Upper lobe of right lung (tissue), 1 donor: ENCODE measurements around the gene TTI1. TPM values are rescaled to one million over a fixed set of nuclear protein-coding genes. Genes with fewer than 3 reads are reported as not detected.

Source experiments
- ATAC-seq: fragments of 200-7000 bp; cut with Tn5 transposase; one replicate; pipeline ENCODE4 v1.9.1; 2020; ENCODE audit warnings: mild to moderate bottlenecking, moderate library complexity
- DNase-seq: peaks from one replicate; pipeline ENCODE4 v3.0.0-alpha.2; 2020
- H3K27ac ChIP-seq: fragments of 200-600 bp; one replicate; pipeline ENCODE4 v1.8.0; 2022
- H3K27me3 ChIP-seq: fragments of 200-600 bp; one replicate; pipeline ENCODE4 v1.8.0; 2022; ENCODE audit warnings: mild to moderate bottlenecking
- H3K36me3 ChIP-seq: fragments of 200-600 bp; one replicate; pipeline ENCODE4 v1.8.0; 2022
- H3K4me1 ChIP-seq: fragments of 200-600 bp; one replicate; pipeline ENCODE4 v1.8.0; 2022
- H3K4me3 ChIP-seq: fragments of 200-600 bp; one replicate; pipeline ENCODE4 v1.8.0; 2022; ENCODE audit warnings: mild to moderate bottlenecking
- H3K9me3 ChIP-seq: fragments of 200-600 bp; one replicate; pipeline ENCODE4 v1.8.0; 2022
- intact Hi-C: fragments of 100-400 bp; cut with DNase I; formaldehyde crosslinking; loops from one replicate; pipeline ENCODE4 v1.11.0; 2022
- total RNA-seq: library from RNA; stranded (reverse); fragmentation: NEBNext Ultra II Directional; extraction: Animal tissue kit (Norgen Biotek cat#: 25700); gene quantifications from one replicate; pipeline ENCODE4 v1.2.1, GENCODE V29; 2021
- TF ChIP-seq, protein P1 (sequence below): fragments of 200-600 bp; IDR thresholded peaks from one replicate; pipeline ENCODE4 v1.8.0; 2022; ENCODE audit warnings: antibody characterized with exemption
- donor health status: DM: no; HTN: yes; CAD: no; lungs with severe emphysema.

TTI1 gene
- total RNA-seq, 1 donor from 2014 or later = 16.3 TPM

DNA sequence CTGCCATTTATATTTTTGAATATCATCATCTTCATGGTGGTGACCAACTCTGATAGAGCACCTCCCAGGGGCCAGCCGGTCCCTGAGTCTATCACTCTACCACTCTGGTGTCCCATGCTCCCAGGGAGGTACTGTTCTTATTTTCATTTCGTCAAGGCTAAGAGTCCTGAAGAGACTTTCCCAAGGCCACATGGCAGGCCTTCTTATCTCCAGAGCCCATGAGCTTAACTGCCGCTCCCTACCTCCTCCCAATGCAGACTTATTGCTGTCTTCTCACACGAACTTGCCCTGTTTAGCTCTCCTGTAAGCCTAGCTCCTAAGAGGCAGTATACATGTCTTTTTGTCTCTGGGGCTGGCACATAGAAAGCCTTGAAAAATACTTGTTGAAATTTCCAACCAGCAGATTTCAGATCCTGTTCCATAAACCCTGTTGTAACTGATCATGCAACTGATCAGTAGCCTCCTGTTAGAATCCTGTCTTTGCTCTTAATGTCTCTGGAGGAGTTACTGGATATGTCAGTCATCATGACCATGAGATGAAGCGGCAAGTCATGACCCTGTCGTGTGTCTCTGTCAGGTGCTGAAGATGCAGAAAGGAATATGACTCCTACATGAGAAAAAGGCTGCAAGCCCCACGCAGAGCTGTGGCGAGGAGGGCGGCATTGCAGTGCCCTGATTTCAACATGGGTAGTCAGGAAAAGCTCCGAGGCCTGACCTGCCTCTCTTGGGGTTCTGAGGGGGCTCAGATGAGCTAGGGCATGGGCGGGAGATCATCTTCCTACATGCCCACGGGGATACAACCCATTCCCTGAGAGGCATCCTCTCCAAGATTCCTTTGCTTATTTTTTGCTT lies 60.0 kb downstream of the TTI1 start:
- no peaks in the 10 kb centered on the region for H3K9me3 ChIP-seq
- no peak overlapping the region for H3K4me3 ChIP-seq
- ATAC-seq (no peak), DNase-seq (no peak)
- intact Hi-C loops = no loop called here
- no peak overlapping the region for H3K27ac ChIP-seq
- TF ChIP-seq, protein P1, sequence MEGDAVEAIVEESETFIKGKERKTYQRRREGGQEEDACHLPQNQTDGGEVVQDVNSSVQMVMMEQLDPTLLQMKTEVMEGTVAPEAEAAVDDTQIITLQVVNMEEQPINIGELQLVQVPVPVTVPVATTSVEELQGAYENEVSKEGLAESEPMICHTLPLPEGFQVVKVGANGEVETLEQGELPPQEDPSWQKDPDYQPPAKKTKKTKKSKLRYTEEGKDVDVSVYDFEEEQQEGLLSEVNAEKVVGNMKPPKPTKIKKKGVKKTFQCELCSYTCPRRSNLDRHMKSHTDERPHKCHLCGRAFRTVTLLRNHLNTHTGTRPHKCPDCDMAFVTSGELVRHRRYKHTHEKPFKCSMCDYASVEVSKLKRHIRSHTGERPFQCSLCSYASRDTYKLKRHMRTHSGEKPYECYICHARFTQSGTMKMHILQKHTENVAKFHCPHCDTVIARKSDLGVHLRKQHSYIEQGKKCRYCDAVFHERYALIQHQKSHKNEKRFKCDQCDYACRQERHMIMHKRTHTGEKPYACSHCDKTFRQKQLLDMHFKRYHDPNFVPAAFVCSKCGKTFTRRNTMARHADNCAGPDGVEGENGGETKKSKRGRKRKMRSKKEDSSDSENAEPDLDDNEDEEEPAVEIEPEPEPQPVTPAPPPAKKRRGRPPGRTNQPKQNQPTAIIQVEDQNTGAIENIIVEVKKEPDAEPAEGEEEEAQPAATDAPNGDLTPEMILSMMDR = no peak
- no peaks in the 10 kb centered on the region for H3K4me1 ChIP-seq
- H3K36me3 ChIP-seq = no peaks in the 10 kb centered on the region
- H3K27me3 ChIP-seq = no peaks in the 10 kb centered on the region

DNA sequence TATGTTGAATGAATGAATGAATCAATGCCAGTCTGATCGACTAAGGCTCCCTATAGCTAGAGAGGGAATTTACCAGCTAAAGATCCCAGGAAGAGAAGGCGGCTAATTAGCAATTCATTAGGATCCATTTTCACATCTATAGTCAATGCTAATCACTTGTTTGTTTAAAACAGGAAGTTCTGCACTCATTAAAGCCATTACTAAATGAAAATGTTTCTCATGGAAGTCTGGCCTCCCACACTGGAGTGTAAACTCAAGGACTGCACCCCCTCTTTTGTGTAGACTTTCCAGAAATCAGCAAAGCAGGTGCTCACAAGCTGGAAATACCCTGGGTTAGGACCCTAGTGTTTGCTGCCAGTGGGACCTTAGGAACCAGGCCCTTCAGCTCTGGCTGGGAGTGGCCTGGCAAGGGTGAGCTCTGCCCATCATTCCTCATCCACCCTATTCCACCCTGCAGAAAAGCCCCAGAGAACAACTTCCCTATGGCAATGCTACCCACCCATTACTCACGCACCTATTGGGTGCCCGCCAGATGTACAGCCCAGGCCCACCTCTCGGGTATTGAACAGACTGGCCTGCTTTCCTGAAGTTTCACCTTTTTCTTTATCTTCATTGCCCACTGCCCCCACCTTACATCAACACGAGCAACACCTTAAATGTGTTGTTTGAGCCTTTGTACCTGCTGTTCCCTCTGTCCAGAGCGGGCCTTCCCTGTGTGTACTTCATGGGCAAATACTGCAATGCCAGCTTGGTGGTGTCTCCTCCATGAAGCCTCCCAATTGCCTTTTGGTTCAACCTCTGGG lies 60.8 kb downstream of the TTI1 start:
- no peaks in the 10 kb centered on the region for H3K4me1 ChIP-seq
- H3K36me3 ChIP-seq = no peaks in the 10 kb centered on the region
- H3K27ac ChIP-seq = no peak overlapping the region
- intact Hi-C loops = no loop called here
- H3K4me3 ChIP-seq = no peak overlapping the region
- ATAC-seq (no peak), DNase-seq (no peak)
- TF ChIP-seq, protein P1 = no peak
- no peaks in the 10 kb centered on the region for H3K9me3 ChIP-seq
- H3K27me3 ChIP-seq = no peaks in the 10 kb centered on the region

DNA sequence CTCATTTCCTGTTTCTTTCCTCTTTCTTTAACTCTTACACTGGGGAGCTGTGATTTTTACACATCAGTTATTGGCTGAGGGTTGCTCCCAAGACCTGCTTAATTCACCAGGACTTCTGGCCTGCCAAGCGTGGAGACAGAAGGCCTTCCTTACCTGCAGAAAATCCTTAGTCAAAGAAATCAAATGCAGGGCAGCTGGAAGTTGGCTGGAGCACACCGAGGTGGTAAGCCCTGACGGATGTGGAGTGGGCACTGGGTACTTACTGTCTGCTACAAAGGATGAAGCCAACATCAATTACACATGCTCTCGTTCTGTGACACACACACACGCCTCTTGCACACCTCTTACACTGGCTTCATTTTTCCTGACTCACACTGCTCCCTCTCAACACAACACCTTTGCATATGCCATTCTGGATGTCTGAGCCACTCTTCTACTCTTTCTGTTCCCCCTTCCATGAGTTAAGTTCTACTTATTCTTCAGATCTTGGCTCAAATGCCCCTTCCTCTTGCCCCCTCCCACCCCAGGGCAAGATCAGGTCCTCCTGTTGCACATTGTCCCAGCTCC lies 61.6 kb downstream of the TTI1 start:
- no peak for ATAC-seq
- H3K9me3 ChIP-seq = no peaks in the 10 kb centered on the region
- no peak overlapping the region for H3K4me3 ChIP-seq
- no peaks in the 10 kb centered on the region for H3K36me3 ChIP-seq
- DNase-seq = no peak
- H3K27ac ChIP-seq = no peak overlapping the region
- no peaks in the 10 kb centered on the region for H3K4me1 ChIP-seq
- intact Hi-C loops = no loop called here
- H3K27me3 ChIP-seq = no peaks in the 10 kb centered on the region
- TF ChIP-seq, protein P1 = no peak

DNA sequence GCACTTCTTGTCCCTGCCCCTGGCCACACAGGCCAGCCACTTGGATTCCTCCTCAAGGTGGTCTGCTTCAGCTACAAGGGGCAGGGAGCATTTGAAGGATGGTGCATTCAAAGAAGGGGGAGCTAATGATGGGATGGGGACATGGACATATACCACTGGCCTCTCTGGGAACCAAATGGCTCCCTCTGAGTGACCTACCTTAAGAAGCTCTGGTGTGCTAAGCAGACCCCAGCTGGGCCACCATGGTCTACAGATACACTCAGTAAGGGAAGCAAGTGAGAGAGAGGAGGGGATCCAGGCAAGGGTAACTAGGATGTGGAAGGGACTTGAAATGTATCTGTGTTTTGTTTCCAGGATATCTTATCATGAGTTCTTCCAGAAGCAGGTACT lies 62.4 kb downstream of the TTI1 start:
- DNase-seq = no peak
- TF ChIP-seq, protein P1 = no peak
- Histone ChIP-seq H3K27ac (no peak overlapping the region), H3K4me1 (no peaks in the 10 kb centered on the region), H3K27me3 (no peaks in the 10 kb centered on the region), H3K9me3 (no peaks in the 10 kb centered on the region), H3K4me3 (no peak overlapping the region), H3K36me3 (no peaks in the 10 kb centered on the region)
- no peak for ATAC-seq
- intact Hi-C loops = no loop called here

DNA sequence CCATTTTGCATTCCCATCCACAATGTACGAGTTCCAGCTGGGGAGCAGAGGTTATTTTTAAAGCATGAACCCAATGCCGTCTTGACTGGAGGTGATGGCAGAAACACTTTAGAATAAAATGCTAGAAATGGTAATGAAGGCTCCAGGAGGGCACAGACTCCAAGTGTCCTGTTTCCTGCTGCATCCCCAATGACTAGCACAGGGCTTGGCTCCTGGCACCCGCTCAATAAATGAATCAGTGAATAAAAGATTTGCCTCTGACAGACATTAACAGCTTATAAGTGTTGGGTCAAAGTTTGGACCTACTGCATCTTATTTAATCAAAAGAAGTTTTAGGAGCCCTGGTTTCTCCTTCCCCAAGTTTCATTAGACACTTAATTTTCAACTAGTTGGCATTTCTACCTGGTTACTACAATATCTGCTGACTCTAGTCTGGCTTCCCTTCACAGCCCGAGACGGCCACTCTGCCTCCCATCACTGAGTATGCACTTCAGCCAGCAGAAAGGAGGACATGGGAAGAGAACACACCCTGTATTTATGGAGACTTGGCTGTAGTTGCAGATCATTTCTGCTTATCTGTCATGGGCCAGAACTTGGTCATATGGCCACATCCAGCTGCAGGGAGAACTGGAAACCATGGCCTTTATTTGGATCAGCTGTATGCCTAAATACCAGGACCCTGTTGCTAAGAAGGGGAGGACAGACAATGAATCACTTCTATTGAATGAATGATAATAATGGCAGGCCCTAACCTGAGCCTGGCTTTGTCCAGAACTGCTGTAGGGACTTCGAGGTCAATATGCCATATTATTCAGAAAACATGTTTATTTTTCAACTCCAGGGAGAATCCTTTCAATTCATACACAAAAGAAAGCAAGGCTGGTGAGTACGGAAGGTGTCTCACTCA lies 63.1 kb downstream of the TTI1 start:
- Histone ChIP-seq H3K9me3 (no peaks in the 10 kb centered on the region), H3K27ac (no peak overlapping the region), H3K27me3 (no peaks in the 10 kb centered on the region), H3K36me3 (no peaks in the 10 kb centered on the region), H3K4me1 (no peaks in the 10 kb centered on the region), H3K4me3 (no peak overlapping the region)
- intact Hi-C loops = no loop called here
- TF ChIP-seq, protein P1 = no peak
- ATAC-seq (no peak), DNase-seq (no peak)
